ENCODE measurements around the gene VPS13A. TPM values are rescaled to one million over a fixed set of nuclear protein-coding genes. Genes with fewer than 3 reads are reported as not detected.

Gene VPS13A
- total RNA-seq (2021) (25.5 to 31.5 TPM (median 28.0 TPM) in 3 replicates), Bru-seq, nascent RNA (percentile 75 among the genes with signal in this experiment)
- long read RNA-seq, experiment 1, full-length matches to known transcripts, result 10 of 73 reads
- long read RNA-seq, experiment 1, partial matches to known transcripts, result 42 of 73 reads
- long read RNA-seq, experiment 1, other reads (novel, unspliced or antisense), result 21 of 73 reads
- long read RNA-seq, experiment 2, partial matches to known transcripts, result 16 of 37 reads
- long read RNA-seq, experiment 2, other reads (novel, unspliced or antisense), result 19 of 37 reads
- long read RNA-seq, experiment 3, partial matches to known transcripts, result 1 of 6 reads
- long read RNA-seq, experiment 3, other reads (novel, unspliced or antisense), result 5 of 6 reads

- no peaks in the 10 kb centered on the region for H3K9me3 Mint-ChIP-seq
- no peaks in the 10 kb centered on the region for H3K36me3 Mint-ChIP-seq
- CTCF ChIA-PET, result interaction anchor here (0.6 to 3.2 kb wide), 11 partner anchors 10 to 421 kb away, joined by 3 to 52 read pairs (median 4); no protein-coding TSS in a partner anchor
- peak; percentile 92 for ATAC-seq
- H3K27ac Mint-ChIP-seq, result peak within 1 kb of the TSS; percentile 87
- H3K4me3 Mint-ChIP-seq, result peak within 1 kb of the TSS; percentile 93
- POLR2A ChIA-PET, result interaction anchor here (0.5 to 1.0 kb wide), 4 partner anchors 10 to 163 kb away, joined by 3 to 4 read pairs (median 3); no protein-coding TSS in a partner anchor
- peaks cover 7% of the 10 kb centered on the region for H3K27me3 Mint-ChIP-seq (ENCODE audit: low read depth)
- H3K4me1 Mint-ChIP-seq, result peaks cover 27% of the 10 kb centered on the region
- peak; percentile 99 for DNase-seq (ENCODE audit: low spot score)
- TF ChIP-seq ZNF416 (CRISPR knock-in tag; IDR thresholded peaks at IDR 0.05) (no peak), HMGXB4 (CRISPR knock-in tag; IDR thresholded peaks at IDR 0.05) (peak; percentile 92), NR2C2 (CRISPR knock-in tag; IDR thresholded peaks at IDR 0.05) (no peak), TEAD1 (CRISPR knock-in tag; IDR thresholded peaks at IDR 0.05) (peak; percentile 72; the same call in 1 of the 2 replicates), E2F4 (CRISPR knock-in tag; IDR thresholded peaks at IDR 0.05; ENCODE audit: borderline replicate concordance, low read depth) (0 out of 2 replicates have a peak, but pooled peaks have one; percentile 66), ZMAT4 (CRISPR knock-in tag; IDR thresholded peaks at IDR 0.05) (no peak), GTF2I (CRISPR knock-in tag; conservative IDR thresholded peaks at IDR 0.05) (no peak), FOXK1 (CRISPR knock-in tag; IDR thresholded peaks at IDR 0.05) (peak; percentile 49; the same call in 1 of the 2 replicates), ERG (CRISPR knock-in tag; IDR thresholded peaks at IDR 0.05) (no peak), MYBL2 (CRISPR knock-in tag; IDR thresholded peaks at IDR 0.05) (0 out of 2 replicates have a peak, but pooled peaks have one; percentile 76), SP1 (CRISPR knock-in tag; conservative IDR thresholded peaks at IDR 0.05) (peak; percentile 76), KAT7 (CRISPR knock-in tag; IDR thresholded peaks at IDR 0.05; ENCODE audit: borderline replicate concordance) (peak; percentile 96; the same call in 1 of the 2 replicates), USF2 (CRISPR knock-in tag; IDR thresholded peaks at IDR 0.05) (0 out of 2 replicates have a peak, but pooled peaks have one; percentile 9), ZBTB43 (CRISPR knock-in tag; IDR thresholded peaks at IDR 0.05) (peak; percentile 56; the same call in 1 of the 2 replicates), FOXP4 (CRISPR knock-in tag; IDR thresholded peaks at IDR 0.05) (peak; percentile 75; the same call in 1 of the 2 replicates), GABPB1 (CRISPR knock-in tag; IDR thresholded peaks at IDR 0.05) (peak; percentile 38; the same call in 1 of the 2 replicates), MAX (CRISPR knock-in tag; IDR thresholded peaks at IDR 0.05) (no peak), ARID4B (CRISPR knock-in tag; IDR thresholded peaks at IDR 0.05; ENCODE audit: borderline replicate concordance) (0 out of 2 replicates have a peak, but pooled peaks have one; percentile 41), CBFB (CRISPR knock-in tag; IDR thresholded peaks at IDR 0.05; ENCODE audit: low read depth) (no peak; the same call in 1 of the 2 replicates), TEAD4 (CRISPR knock-in tag; IDR thresholded peaks at IDR 0.05) (no peak), ETV6 (CRISPR knock-in tag; IDR thresholded peaks at IDR 0.05) (peak; percentile 89)
These were observed at the start of gene VPS13A for GRCh38 chr9:77177143-77177893. Gene VPS13A, plus strand, starts transcription at chr9:77177534. Its CDS starts 171 bp downstream, at chr9:77177705.

Measured in WTC11 (cell line).